Right lobe of liver (tissue), 6 donors: Measurements from ENCODE around the gene GLTP. TPM values are rescaled to one million over a fixed set of nuclear protein-coding genes. Genes with fewer than 3 reads are reported as not detected.

Source experiments
- ATAC-seq, 4 donors: fragments of 200-7000 bp; cut with Tn5 transposase; one replicate each; pipeline ENCODE4 v1.9.1; 2020; ENCODE audit warnings: mild to moderate bottlenecking in 4 of 4, moderate library complexity in 4 of 4
- DNase-seq, 3 donors: peaks; one replicate each; pipeline ENCODE4 v3.0.0-alpha.2; 2020
- H3K27ac ChIP-seq, 3 donors: fragments of 200-600 bp; one replicate each; pipeline ENCODE4 v1.8.0; 2022
- H3K27me3 ChIP-seq, 2 donors: fragments of 200-600 bp; one replicate each; pipeline ENCODE4 v1.8.0; 2022
- H3K36me3 ChIP-seq, 4 donors: fragments of 200-600 bp; sonication (generic) in 1 of 4; one replicate each; pipeline versions ENCODE4 v1.5.1 to v1.8.0; 2017 to 2022; ENCODE audit warnings: control low read depth in 1 of 4
- H3K4me1 ChIP-seq, 4 donors: fragments of 200-600 bp; sonication (generic) in 1 of 4; one replicate each; pipeline versions ENCODE4 v1.5.1 to v1.8.0; 2017 to 2022; ENCODE audit warnings: control low read depth in 1 of 4
- H3K4me3 ChIP-seq, 3 donors: fragments of 200-600 bp; one replicate each; pipeline ENCODE4 v1.8.0; 2022
- H3K9me3 ChIP-seq, 4 donors: fragments of 200-600 bp; sonication (generic) in 1 of 4; one replicate each; pipeline versions ENCODE4 v1.5.1 to v1.8.0; 2017 to 2022; ENCODE audit warnings: control low read depth in 1 of 4
- CTCF ChIP-seq, 4 donors: fragments of 200-600 bp in 3 of 4; fragments of 450-650 bp in 1 of 4; IDR thresholded peaks; one replicate each; pipeline versions ENCODE4 v1.5.1 to v1.8.0; 2016 to 2022; ENCODE audit warnings: antibody characterized with exemption in 4 of 4, mild to moderate bottlenecking in 2 of 4
- POLR2A ChIP-seq: fragments of 450-650 bp; IDR thresholded peaks from one replicate; pipeline ENCODE4 v1.6.1; 2017; ENCODE audit warnings: antibody characterized with exemption, mild to moderate bottlenecking
- WGBS: methylation state at CpG from one replicate; pipeline ENCODE4 v1.1.6; 2018; ENCODE audit warnings: low coverage, low lambda C conversion rate; ENCODE audit not compliant: insufficient coverage; ENCODE audit errors: missing lambda C conversion rate; 5-methylcytosine and 5-hydroxymethylcytosine counted together
- intact Hi-C, 2 donors: fragments of 100-400 bp; cut with DNase I; formaldehyde crosslinking; loops; one replicate each; pipeline versions ENCODE4 v1.11.2 to v1.14.1; 2022
- total RNA-seq, 6 experiments: library from RNA; depleted of rRNA in 2 of 6; stranded (reverse); fragments of >200 nt in 2 of 6; fragmentation: NEBNext Ultra II Directional in 3 of 6; extraction: Animal tissue kit (Norgen Biotek cat#: 25700) in 3 of 6; gene quantifications; one replicate each; pipeline versions ENCODE4 v1.1.0 to v1.2.4, GENCODE V29; 2016 to 2023
- donor health status: DM: no; HTN: yes; CAD: no.
- donor health status: DM: no; HTN: no; CAD: no.
- donor health status: DM: no; HTN: no; CAD: no.
- donor health status: DM: no; HTN: yes; CAD: no.
- donor health status: DM: no; HTN: yes; CAD: no.

The GLTP gene
- total RNA-seq, 6 experiments from 2014 or later = 9.8 to 20.8 (median 13.6) TPM

GRCh38 chr12:109910254-109910968, 30.1 kb upstream of the GLTP start:
- TF ChIP-seq CTCF (IDR thresholded peaks at IDR 0.05) (no peak), POLR2A (no peak)
- H3K36me3 ChIP-seq = peaks cover 0 to 36% (median 9%) of the 10 kb centered on the region in 4 donors
- ATAC-seq = peak; percentile 78 to 89 (median 82)
- DNase-seq = peak in 1 of 3 donors; percentile 59
- H3K4me3 ChIP-seq = no peak overlapping the region
- intact Hi-C loops = no loop called here
- peaks cover 0 to 11% (median 3%) of the 10 kb centered on the region in 4 donors for H3K4me1 ChIP-seq
- WGBS = 48% methylated on average over 6 of the region's 8 CpGs
- peak overlapping the region in 1 of 3 donors; percentile 42 for H3K27ac ChIP-seq
- H3K9me3 ChIP-seq = no peaks in the 10 kb centered on the region
- no peaks in the 10 kb centered on the region for H3K27me3 ChIP-seq

- Histone ChIP-seq H3K36me3 (peaks cover 2 to 50% (median 13%) of the 10 kb centered on the region in 4 donors), H3K4me1 (peaks cover 0 to 14% (median 5%) of the 10 kb centered on the region in 4 donors), H3K27me3 (no peaks in the 10 kb centered on the region), H3K9me3 (no peaks in the 10 kb centered on the region), H3K27ac (no peak overlapping the region), H3K4me3 (no peak overlapping the region)
- 96% methylated on average over 6 of the region's 10 CpGs for WGBS
- intact Hi-C loops = no loop called here
- no peak for ATAC-seq
- TF ChIP-seq POLR2A (no peak), CTCF (IDR thresholded peaks at IDR 0.05) (no peak)
- DNase-seq = no peak
These were observed 25.0 kb upstream of the GLTP start for GRCh38 chr12:109905301-109905700.

- DNase-seq = no peak
- H3K4me1 ChIP-seq = peaks cover 0 to 18% (median 6%) of the 10 kb centered on the region in 4 donors
- peaks cover 2 to 50% (median 13%) of the 10 kb centered on the region in 4 donors for H3K36me3 ChIP-seq
- H3K27ac ChIP-seq = no peak overlapping the region
- no peak for TF ChIP-seq CTCF (IDR thresholded peaks at IDR 0.05)
- no peak for TF ChIP-seq POLR2A
- H3K4me3 ChIP-seq = no peak overlapping the region
- intact Hi-C loops = no loop called here
- no peak for ATAC-seq
- no peaks in the 10 kb centered on the region for H3K9me3 ChIP-seq
- H3K27me3 ChIP-seq = no peaks in the 10 kb centered on the region
- 89% methylated on average over 4 of the region's 15 CpGs for WGBS
These were observed 22.6 kb upstream of the GLTP start for GRCh38 chr12:109902891-109903418.

GRCh38 chr12:109900752-109901580, 20.6 kb upstream of the GLTP start:
- peak overlapping the region in 1 of 3 donors; percentile 41 for H3K27ac ChIP-seq
- WGBS = 6% methylated on average over 13 of the region's 16 CpGs

More at GRCh38 chr12:109900752-109901580, 20.6 kb upstream of the GLTP start:
- ATAC-seq = peak; percentile 4 to 13 (median 10)
- Histone ChIP-seq H3K4me1 (peaks cover 0 to 18% (median 6%) of the 10 kb centered on the region in 4 donors), H3K27me3 (no peaks in the 10 kb centered on the region), H3K36me3 (peaks cover 2 to 30% (median 8%) of the 10 kb centered on the region in 4 donors), H3K4me3 (peak overlapping the region; percentile 74 to 93 (median 84)), H3K9me3 (no peaks in the 10 kb centered on the region)
- intact Hi-C loops = no loop called here
- DNase-seq = no peak
- TF ChIP-seq POLR2A (no peak), CTCF (IDR thresholded peaks at IDR 0.05) (no peak)
